HCT116 (cell line): Measurements from ENCODE around the gene DAAM2.

Source experiments
- CEBPB ChIP-seq: IDR thresholded peaks from 2 replicates; pipeline ENCODE4 v1.6.1; 2012; ENCODE audit warnings: low read depth
- ELF1 ChIP-seq: IDR thresholded peaks from 2 replicates; pipeline ENCODE4 v1.6.1; 2012; ENCODE audit warnings: low read depth, borderline replicate concordance
- EZH2 ChIP-seq: fragments of 200-600 bp; sonication (generic); IDR thresholded peaks from 2 replicates; pipeline ENCODE4 v1.6.1; 2017; ENCODE audit warnings: antibody characterized with exemption, mixed run types
- EZH2phosphoT487 ChIP-seq: fragments of 200-600 bp; IDR thresholded peaks from 2 replicates; pipeline ENCODE4 v1.6.1; 2018; ENCODE audit warnings: antibody characterized with exemption, borderline replicate concordance
- POLR2A ChIP-seq: IDR thresholded peaks from 2 replicates; pipeline ENCODE4 v1.7.0; 2011; ENCODE audit warnings: borderline replicate concordance; ENCODE audit not compliant: insufficient read depth, insufficient read length; ENCODE audit errors: extremely low read depth
- POLR2AphosphoS5 ChIP-seq: IDR thresholded peaks from 2 replicates; pipeline ENCODE4 v1.6.1; 2011; ENCODE audit warnings: mild to moderate bottlenecking, low read depth, low read length, moderate library complexity
- RAD21 ChIP-seq: IDR thresholded peaks from 2 replicates; pipeline ENCODE4 v1.6.1; 2012; ENCODE audit warnings: low read depth, mild to moderate bottlenecking
- SIN3A ChIP-seq: IDR thresholded peaks from 2 replicates; pipeline ENCODE4 v1.6.1; 2012; ENCODE audit warnings: low read depth
- SP1 ChIP-seq: IDR thresholded peaks from 2 replicates; pipeline ENCODE4 v1.6.1; 2012; ENCODE audit warnings: low read depth
- YY1 ChIP-seq: IDR thresholded peaks from 2 replicates; pipeline ENCODE4 v1.6.1; 2011; ENCODE audit warnings: low read length, low read depth, moderate library complexity, mild to moderate bottlenecking; ENCODE audit not compliant: insufficient replicate concordance; ENCODE audit errors: extremely low read depth
- TF ChIP-seq, protein P1 (sequence below), 3 experiments: fragments of 200-600 bp in 1 of 3; sonication (generic) in 1 of 3; IDR thresholded peaks in 2 of 3; conservative IDR thresholded peaks in 1 of 3; 2 replicates each; pipeline ENCODE4 v1.5.1; 2012 to 2017; ENCODE audit warnings: low read depth in 2 of 3, low read length in 2 of 3, antibody characterized with exemption in 1 of 3, borderline replicate concordance in 1 of 3, control low read depth in 1 of 3, mild to moderate bottlenecking in 1 of 3, mixed read lengths in 1 of 3, mixed run types in 1 of 3, moderate library complexity in 1 of 3; ENCODE audit not compliant: insufficient read depth in 1 of 3
- TF ChIP-seq, protein P2 (sequence below): IDR thresholded peaks from 2 replicates; pipeline ENCODE4 v1.6.1; 2012; ENCODE audit warnings: low read depth
- TF ChIP-seq, protein P3 (sequence below): IDR thresholded peaks from 2 replicates; pipeline ENCODE4 v1.6.1; 2011; ENCODE audit warnings: mild to moderate bottlenecking, low read length, moderate library complexity; ENCODE audit not compliant: insufficient replicate concordance; ENCODE audit errors: extremely low read depth
- TF ChIP-seq, protein P4 (sequence below): IDR thresholded peaks from 2 replicates; pipeline ENCODE4 v1.6.1; 2012

DNA sequence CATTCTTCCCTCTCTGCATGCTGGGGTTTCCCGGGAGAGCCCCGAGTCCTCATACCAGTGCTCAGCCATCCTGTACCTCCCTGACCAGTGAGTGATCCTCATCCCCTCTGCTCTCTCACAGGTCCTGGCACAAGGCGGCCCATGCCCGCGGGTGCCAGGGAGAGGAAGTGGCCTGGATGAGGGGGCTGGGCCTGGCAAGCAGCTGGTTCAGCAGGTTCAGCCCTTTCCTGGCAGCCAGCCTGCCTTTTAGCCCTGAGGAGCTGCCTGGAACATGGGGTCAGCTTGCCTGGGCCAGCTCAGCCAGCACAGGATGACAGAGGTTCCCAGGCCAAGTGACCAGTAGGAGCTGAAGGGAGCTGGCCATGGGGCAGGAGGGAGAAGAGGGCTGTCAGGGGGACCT is 131.2 kb downstream of the DAAM2 start:
- TF ChIP-seq POLR2AphosphoS5 (no peak), YY1 (no peak), POLR2A (no peak), ELF1 (no peak), CEBPB (no peak), EZH2 (no peak), SP1 (no peak), RAD21 (no peak), EZH2phosphoT487 (no peak), SIN3A (no peak)
- TF ChIP-seq, protein P1, sequence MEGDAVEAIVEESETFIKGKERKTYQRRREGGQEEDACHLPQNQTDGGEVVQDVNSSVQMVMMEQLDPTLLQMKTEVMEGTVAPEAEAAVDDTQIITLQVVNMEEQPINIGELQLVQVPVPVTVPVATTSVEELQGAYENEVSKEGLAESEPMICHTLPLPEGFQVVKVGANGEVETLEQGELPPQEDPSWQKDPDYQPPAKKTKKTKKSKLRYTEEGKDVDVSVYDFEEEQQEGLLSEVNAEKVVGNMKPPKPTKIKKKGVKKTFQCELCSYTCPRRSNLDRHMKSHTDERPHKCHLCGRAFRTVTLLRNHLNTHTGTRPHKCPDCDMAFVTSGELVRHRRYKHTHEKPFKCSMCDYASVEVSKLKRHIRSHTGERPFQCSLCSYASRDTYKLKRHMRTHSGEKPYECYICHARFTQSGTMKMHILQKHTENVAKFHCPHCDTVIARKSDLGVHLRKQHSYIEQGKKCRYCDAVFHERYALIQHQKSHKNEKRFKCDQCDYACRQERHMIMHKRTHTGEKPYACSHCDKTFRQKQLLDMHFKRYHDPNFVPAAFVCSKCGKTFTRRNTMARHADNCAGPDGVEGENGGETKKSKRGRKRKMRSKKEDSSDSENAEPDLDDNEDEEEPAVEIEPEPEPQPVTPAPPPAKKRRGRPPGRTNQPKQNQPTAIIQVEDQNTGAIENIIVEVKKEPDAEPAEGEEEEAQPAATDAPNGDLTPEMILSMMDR (IDR thresholded peaks at IDR 0.05 in 2 of 3, conservative IDR thresholded peaks at IDR 0.05 in 1 of 3; ENCODE audit: borderline replicate concordance in 1 of 3, insufficient read depth in 1 of 3, low read depth in 2 of 3, low read length in 2 of 3) = no peak
- TF ChIP-seq, protein P2, sequence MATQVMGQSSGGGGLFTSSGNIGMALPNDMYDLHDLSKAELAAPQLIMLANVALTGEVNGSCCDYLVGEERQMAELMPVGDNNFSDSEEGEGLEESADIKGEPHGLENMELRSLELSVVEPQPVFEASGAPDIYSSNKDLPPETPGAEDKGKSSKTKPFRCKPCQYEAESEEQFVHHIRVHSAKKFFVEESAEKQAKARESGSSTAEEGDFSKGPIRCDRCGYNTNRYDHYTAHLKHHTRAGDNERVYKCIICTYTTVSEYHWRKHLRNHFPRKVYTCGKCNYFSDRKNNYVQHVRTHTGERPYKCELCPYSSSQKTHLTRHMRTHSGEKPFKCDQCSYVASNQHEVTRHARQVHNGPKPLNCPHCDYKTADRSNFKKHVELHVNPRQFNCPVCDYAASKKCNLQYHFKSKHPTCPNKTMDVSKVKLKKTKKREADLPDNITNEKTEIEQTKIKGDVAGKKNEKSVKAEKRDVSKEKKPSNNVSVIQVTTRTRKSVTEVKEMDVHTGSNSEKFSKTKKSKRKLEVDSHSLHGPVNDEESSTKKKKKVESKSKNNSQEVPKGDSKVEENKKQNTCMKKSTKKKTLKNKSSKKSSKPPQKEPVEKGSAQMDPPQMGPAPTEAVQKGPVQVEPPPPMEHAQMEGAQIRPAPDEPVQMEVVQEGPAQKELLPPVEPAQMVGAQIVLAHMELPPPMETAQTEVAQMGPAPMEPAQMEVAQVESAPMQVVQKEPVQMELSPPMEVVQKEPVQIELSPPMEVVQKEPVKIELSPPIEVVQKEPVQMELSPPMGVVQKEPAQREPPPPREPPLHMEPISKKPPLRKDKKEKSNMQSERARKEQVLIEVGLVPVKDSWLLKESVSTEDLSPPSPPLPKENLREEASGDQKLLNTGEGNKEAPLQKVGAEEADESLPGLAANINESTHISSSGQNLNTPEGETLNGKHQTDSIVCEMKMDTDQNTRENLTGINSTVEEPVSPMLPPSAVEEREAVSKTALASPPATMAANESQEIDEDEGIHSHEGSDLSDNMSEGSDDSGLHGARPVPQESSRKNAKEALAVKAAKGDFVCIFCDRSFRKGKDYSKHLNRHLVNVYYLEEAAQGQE = no peak
- TF ChIP-seq, protein P3, sequence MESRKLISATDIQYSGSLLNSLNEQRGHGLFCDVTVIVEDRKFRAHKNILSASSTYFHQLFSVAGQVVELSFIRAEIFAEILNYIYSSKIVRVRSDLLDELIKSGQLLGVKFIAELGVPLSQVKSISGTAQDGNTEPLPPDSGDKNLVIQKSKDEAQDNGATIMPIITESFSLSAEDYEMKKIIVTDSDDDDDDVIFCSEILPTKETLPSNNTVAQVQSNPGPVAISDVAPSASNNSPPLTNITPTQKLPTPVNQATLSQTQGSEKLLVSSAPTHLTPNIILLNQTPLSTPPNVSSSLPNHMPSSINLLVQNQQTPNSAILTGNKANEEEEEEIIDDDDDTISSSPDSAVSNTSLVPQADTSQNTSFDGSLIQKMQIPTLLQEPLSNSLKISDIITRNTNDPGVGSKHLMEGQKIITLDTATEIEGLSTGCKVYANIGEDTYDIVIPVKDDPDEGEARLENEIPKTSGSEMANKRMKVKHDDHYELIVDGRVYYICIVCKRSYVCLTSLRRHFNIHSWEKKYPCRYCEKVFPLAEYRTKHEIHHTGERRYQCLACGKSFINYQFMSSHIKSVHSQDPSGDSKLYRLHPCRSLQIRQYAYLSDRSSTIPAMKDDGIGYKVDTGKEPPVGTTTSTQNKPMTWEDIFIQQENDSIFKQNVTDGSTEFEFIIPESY = no peak
- TF ChIP-seq, protein P4, sequence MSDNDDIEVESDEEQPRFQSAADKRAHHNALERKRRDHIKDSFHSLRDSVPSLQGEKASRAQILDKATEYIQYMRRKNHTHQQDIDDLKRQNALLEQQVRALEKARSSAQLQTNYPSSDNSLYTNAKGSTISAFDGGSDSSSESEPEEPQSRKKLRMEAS = no peak
